HepG2 (cell line): ENCODE results near the gene C11orf21.

Source experiments
- CHCHD3 ChIP-seq: sonication (generic); formaldehyde crosslinking; IDR thresholded peaks from 2 replicates; pipeline ENCODE4 v1.8.0; 2022; ENCODE audit warnings: mild to moderate bottlenecking, missing genetic modification reagents, moderate library complexity
- PTBP1 ChIP-seq: fragments of 200-400 bp; formaldehyde crosslinking; IDR thresholded peaks from 2 replicates; pipeline ENCODE4 v1.6.1; 2018; ENCODE audit warnings: low read length, low read depth; ENCODE audit not compliant: poor library complexity, severe bottlenecking
- RFX1 ChIP-seq: fragments of 450-650 bp; IDR thresholded peaks from 2 replicates; pipeline ENCODE4 v1.6.1; 2017
- TF ChIP-seq, protein P1 (sequence below): IDR thresholded peaks from 2 replicates; pipeline ENCODE4 v1.6.1; 2012; ENCODE audit warnings: inconsistent platforms
- TF ChIP-seq, protein P2 (sequence below): sonication (generic); formaldehyde crosslinking; IDR thresholded peaks from 2 replicates; pipeline ENCODE4 v1.4.0; 2020; ENCODE audit warnings: missing genetic modification reagents, borderline replicate concordance

GRCh38 chr11:2290351-2290841 is 11.3 kb downstream of the C11orf21 start:
- TF ChIP-seq RFX1 (no peak), PTBP1 (no peak), CHCHD3 (CRISPR knock-in tag) (no peak)
- TF ChIP-seq, protein P1, sequence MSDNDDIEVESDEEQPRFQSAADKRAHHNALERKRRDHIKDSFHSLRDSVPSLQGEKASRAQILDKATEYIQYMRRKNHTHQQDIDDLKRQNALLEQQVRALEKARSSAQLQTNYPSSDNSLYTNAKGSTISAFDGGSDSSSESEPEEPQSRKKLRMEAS = no peak
- TF ChIP-seq, protein P2, sequence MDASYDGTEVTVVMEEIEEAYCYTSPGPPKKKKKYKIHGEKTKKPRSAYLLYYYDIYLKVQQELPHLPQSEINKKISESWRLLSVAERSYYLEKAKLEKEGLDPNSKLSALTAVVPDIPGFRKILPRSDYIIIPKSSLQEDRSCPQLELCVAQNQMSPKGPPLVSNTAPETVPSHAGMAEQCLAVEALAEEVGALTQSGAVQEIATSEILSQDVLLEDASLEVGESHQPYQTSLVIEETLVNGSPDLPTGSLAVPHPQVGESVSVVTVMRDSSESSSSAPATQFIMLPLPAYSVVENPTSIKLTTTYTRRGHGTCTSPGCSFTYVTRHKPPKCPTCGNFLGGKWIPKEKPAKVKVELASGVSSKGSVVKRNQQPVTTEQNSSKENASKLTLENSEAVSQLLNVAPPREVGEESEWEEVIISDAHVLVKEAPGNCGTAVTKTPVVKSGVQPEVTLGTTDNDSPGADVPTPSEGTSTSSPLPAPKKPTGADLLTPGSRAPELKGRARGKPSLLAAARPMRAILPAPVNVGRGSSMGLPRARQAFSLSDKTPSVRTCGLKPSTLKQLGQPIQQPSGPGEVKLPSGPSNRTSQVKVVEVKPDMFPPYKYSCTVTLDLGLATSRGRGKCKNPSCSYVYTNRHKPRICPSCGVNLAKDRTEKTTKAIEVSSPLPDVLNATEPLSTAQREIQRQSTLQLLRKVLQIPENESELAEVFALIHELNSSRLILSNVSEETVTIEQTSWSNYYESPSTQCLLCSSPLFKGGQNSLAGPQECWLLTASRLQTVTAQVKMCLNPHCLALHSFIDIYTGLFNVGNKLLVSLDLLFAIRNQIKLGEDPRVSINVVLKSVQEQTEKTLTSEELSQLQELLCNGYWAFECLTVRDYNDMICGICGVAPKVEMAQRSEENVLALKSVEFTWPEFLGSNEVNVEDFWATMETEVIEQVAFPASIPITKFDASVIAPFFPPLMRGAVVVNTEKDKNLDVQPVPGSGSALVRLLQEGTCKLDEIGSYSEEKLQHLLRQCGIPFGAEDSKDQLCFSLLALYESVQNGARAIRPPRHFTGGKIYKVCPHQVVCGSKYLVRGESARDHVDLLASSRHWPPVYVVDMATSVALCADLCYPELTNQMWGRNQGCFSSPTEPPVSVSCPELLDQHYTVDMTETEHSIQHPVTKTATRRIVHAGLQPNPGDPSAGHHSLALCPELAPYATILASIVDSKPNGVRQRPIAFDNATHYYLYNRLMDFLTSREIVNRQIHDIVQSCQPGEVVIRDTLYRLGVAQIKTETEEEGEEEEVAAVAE (CRISPR knock-in tag) = no peak
